ENCODE data around the gene CROCC2.

DNA sequence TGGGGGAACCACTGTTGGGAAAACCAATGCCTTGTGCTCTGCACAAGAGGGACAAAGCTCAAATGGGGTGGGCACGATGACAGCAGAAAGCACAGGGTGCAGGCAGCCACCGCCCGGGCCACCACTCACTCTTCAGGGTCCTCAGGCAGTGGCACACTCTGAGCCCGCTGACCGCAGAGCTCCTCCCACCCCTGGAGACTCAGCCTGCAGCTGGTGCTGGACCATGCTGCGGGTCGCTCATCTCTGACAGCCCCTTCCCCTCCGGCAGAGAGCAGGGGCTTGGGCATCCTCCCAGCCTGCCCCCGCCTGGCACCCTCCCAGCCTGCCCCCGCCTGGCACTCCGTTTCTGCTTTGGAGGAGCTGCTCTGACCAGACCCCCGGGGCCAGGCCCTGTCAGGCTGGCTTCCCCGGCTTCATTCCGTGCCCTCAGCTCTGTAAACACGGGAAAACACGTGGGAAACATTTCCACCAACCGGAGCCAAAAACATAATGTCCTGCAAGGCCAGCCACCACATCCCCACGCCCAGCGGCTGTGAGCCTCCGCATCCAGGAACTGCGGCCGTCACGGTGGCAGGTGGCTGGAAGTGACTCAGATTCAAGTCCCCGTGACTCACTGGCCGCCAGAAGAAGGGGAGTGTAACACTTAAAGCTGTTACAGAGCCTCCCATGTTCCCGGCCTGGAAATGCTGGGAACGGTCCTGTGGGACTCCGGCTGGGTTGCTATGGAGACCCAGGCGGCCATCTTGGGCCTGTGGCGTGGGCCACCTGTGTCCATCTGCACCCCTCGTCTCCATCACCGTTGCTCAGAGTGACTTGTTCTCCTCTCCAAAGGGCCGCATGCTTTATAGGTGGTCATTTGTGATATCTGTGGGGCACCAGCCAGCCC is 85.5 kb downstream of the CROCC2 start:
- TF ChIP-seq, protein P1, sequence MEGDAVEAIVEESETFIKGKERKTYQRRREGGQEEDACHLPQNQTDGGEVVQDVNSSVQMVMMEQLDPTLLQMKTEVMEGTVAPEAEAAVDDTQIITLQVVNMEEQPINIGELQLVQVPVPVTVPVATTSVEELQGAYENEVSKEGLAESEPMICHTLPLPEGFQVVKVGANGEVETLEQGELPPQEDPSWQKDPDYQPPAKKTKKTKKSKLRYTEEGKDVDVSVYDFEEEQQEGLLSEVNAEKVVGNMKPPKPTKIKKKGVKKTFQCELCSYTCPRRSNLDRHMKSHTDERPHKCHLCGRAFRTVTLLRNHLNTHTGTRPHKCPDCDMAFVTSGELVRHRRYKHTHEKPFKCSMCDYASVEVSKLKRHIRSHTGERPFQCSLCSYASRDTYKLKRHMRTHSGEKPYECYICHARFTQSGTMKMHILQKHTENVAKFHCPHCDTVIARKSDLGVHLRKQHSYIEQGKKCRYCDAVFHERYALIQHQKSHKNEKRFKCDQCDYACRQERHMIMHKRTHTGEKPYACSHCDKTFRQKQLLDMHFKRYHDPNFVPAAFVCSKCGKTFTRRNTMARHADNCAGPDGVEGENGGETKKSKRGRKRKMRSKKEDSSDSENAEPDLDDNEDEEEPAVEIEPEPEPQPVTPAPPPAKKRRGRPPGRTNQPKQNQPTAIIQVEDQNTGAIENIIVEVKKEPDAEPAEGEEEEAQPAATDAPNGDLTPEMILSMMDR (IDR thresholded peaks at IDR 0.05) = no peak
- TF ChIP-seq POLR2A (IDR thresholded peaks at IDR 0.05) = no peak

Data from lower leg skin (tissue), 3 donors.